Measurements from ENCODE around the gene LECT2.

Gene LECT2

DNA sequence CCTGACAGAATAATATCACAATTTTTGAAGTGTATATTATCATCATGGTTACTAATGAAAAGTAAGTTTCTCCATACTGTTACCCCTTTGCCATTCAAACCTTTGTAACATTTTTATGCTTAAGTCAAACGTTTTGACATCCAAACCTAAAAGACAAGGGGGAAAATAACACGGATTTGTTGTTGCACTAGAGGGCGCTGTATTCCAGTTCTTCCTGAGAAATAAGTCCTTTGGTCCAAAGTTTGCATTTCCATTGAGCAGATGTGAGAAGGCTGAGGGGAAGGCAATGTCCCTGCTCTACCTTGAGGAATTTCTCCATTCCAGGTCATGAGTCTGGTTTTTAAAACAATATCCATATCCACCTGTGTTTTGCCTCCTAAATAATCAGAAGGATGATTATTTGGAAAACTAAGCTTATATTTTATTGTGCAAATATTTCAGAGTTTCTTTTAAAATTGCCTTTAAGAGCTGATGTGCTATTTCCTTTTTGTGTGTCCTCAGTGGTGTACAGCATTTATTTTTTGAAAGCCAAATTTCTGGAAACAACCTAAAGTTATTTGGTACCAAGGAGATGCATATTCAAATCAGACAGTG is 9.7 kb downstream of the LECT2 start:
- DNase-seq (ENCODE audit: extremely low spot score): peak; percentile 46
- ChIA-PET POLR2A (no interaction called here), CTCF (interaction anchor here (0.6 to 1.0 kb wide), 4 partner anchors 13 to 142 kb away, joined by 3 read pairs; no protein-coding TSS in a partner anchor)
- TF ChIP-seq SP1 (IDR thresholded peaks at IDR 0.05): no peak
- no peak for TF ChIP-seq TARDBP (IDR thresholded peaks at IDR 0.05)
- no peak for TF ChIP-seq ELF4 (IDR thresholded peaks at IDR 0.05)
- TF ChIP-seq CTBP1 (IDR thresholded peaks at IDR 0.05; ENCODE audit: borderline replicate concordance): no peak
- no peak for TF ChIP-seq HDGF (IDR thresholded peaks at IDR 0.05; ENCODE audit: borderline replicate concordance)
- no peak for TF ChIP-seq FOXK2 (IDR thresholded peaks at IDR 0.05)
- no peak for TF ChIP-seq BHLHE40 (IDR thresholded peaks at IDR 0.05; ENCODE audit: borderline replicate concordance)
- TF ChIP-seq SUZ12 (IDR thresholded peaks at IDR 0.05): no peak
- TF ChIP-seq L3MBTL2 (conservative IDR thresholded peaks at IDR 0.05): no peak
- no peak for TF ChIP-seq FOXM1 (IDR thresholded peaks at IDR 0.05; ENCODE audit: borderline replicate concordance)
- TF ChIP-seq LEF1 (IDR thresholded peaks at IDR 0.05; ENCODE audit: borderline replicate concordance): no peak
- TF ChIP-seq FOXA1 (IDR thresholded peaks at IDR 0.05): no peak
- TF ChIP-seq NFRKB (IDR thresholded peaks at IDR 0.05): no peak
- no peak for TF ChIP-seq ZNF384 (IDR thresholded peaks at IDR 0.05)
- TF ChIP-seq ARNT (IDR thresholded peaks at IDR 0.05): no peak
- TF ChIP-seq, protein P1, sequence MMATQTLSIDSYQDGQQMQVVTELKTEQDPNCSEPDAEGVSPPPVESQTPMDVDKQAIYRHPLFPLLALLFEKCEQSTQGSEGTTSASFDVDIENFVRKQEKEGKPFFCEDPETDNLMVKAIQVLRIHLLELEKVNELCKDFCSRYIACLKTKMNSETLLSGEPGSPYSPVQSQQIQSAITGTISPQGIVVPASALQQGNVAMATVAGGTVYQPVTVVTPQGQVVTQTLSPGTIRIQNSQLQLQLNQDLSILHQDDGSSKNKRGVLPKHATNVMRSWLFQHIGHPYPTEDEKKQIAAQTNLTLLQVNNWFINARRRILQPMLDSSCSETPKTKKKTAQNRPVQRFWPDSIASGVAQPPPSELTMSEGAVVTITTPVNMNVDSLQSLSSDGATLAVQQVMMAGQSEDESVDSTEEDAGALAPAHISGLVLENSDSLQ (IDR thresholded peaks at IDR 0.05): no peak

DNA sequence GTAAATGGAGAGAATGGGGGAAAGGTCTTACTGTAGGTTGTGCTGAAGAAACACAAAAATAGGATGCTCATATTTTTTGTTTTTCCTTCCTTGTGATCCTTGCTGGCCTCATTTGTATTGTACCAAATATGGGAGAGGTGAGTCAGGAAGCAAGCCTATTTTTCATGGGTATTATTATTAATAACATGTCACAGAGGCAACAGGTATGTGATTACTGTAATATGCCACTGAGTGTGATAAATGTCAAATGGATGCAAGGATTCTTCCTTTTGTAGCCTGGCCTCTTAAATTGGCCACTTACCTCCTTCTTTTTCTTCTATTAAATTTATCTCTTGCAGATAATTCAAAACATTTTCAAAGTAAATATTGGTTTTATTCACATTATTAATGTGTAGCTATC is 10.2 kb downstream of the LECT2 start:
- ChIA-PET POLR2A (no interaction called here), CTCF (interaction anchor here (0.6 to 1.0 kb wide), 4 partner anchors 12 to 142 kb away, joined by 3 read pairs; no protein-coding TSS in a partner anchor)
- DNase-seq (ENCODE audit: extremely low spot score): no peak
- TF ChIP-seq TARDBP (IDR thresholded peaks at IDR 0.05) (no peak), HDGF (IDR thresholded peaks at IDR 0.05; ENCODE audit: borderline replicate concordance) (no peak), FOXK2 (IDR thresholded peaks at IDR 0.05) (no peak), FOXM1 (IDR thresholded peaks at IDR 0.05; ENCODE audit: borderline replicate concordance) (no peak), SP1 (IDR thresholded peaks at IDR 0.05) (no peak), ARNT (IDR thresholded peaks at IDR 0.05) (no peak), ZNF384 (IDR thresholded peaks at IDR 0.05) (no peak), ELF4 (IDR thresholded peaks at IDR 0.05) (no peak), BHLHE40 (IDR thresholded peaks at IDR 0.05; ENCODE audit: borderline replicate concordance) (no peak), LEF1 (IDR thresholded peaks at IDR 0.05; ENCODE audit: borderline replicate concordance) (no peak), L3MBTL2 (conservative IDR thresholded peaks at IDR 0.05) (no peak), SUZ12 (IDR thresholded peaks at IDR 0.05) (no peak)
- TF ChIP-seq, protein P1 (IDR thresholded peaks at IDR 0.05): no peak

DNA sequence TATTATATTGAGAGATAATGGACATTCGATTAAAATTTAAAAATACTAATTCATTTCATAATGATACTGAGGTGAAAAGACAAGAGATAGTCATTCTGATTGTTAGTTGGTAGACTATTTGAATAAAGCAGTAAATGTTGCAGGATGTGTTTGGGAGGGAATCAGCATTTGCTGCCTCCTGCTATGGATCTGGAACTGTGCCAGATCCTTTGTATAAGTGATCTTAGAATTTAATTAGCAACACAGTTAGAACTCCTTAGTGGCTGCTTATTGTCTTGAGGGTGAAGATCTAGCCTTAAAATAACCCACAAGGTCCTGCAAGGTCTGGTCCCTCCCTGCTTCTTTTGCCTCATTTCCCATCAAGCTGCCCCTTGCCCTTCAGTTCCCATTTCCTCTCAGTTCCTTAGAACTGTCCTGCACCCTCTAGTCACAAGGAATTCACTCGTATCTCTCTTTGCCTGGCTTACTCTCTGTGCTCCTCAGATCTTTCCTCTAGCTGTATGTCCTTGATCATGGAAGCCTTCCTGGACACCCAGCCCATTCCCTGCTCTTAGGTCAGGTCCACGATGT is 12.5 kb downstream of the LECT2 start:
- DNase-seq (ENCODE audit: extremely low spot score): no peak
- TF ChIP-seq BHLHE40 (IDR thresholded peaks at IDR 0.05; ENCODE audit: borderline replicate concordance) (no peak), NFRKB (IDR thresholded peaks at IDR 0.05) (no peak), TARDBP (IDR thresholded peaks at IDR 0.05) (no peak), FOXA1 (IDR thresholded peaks at IDR 0.05) (no peak), FOXK2 (IDR thresholded peaks at IDR 0.05) (no peak), ZNF384 (IDR thresholded peaks at IDR 0.05) (no peak), SUZ12 (IDR thresholded peaks at IDR 0.05) (no peak), SP1 (IDR thresholded peaks at IDR 0.05) (no peak), ELF4 (IDR thresholded peaks at IDR 0.05) (no peak), L3MBTL2 (conservative IDR thresholded peaks at IDR 0.05) (no peak), ARNT (IDR thresholded peaks at IDR 0.05) (no peak), FOXM1 (IDR thresholded peaks at IDR 0.05; ENCODE audit: borderline replicate concordance) (no peak), LEF1 (IDR thresholded peaks at IDR 0.05; ENCODE audit: borderline replicate concordance) (no peak), HDGF (IDR thresholded peaks at IDR 0.05; ENCODE audit: borderline replicate concordance) (no peak)
- TF ChIP-seq, protein P1 (IDR thresholded peaks at IDR 0.05): no peak
- ChIA-PET CTCF (interaction anchor here (1.1 to 2.9 kb wide), 2 partner anchors 116 to 120 kb away, joined by 3 to 9 read pairs; no protein-coding TSS in a partner anchor), POLR2A (no interaction called here)

DNA sequence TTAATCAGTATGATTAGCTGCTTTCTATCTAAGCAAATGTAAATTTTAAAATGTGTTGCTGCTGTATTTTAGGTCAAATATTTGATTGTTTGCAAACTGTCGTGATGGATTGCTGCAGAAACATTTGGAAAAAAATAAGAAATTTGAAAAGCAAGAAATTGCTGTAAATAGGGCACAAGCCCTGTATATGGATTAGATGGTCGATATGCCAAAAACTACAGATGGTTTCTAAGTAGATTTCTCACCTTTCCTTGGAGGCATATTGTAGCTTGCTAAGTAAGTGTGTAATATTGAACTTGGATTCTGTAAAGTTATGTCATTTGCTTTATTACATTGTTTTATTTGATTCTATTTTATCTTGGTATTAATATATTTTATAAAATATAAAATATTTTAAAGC is 13.1 kb downstream of the LECT2 start:
- ChIA-PET CTCF (interaction anchor here (1.1 to 2.9 kb wide), 2 partner anchors 116 to 120 kb away, joined by 3 to 9 read pairs; no protein-coding TSS in a partner anchor), POLR2A (no interaction called here)
- TF ChIP-seq ELF4 (IDR thresholded peaks at IDR 0.05) (no peak), ARNT (IDR thresholded peaks at IDR 0.05) (no peak), SUZ12 (IDR thresholded peaks at IDR 0.05) (no peak), HDGF (IDR thresholded peaks at IDR 0.05; ENCODE audit: borderline replicate concordance) (no peak), FOXK2 (IDR thresholded peaks at IDR 0.05) (no peak), L3MBTL2 (conservative IDR thresholded peaks at IDR 0.05) (no peak), FOXM1 (IDR thresholded peaks at IDR 0.05; ENCODE audit: borderline replicate concordance) (no peak), LEF1 (IDR thresholded peaks at IDR 0.05; ENCODE audit: borderline replicate concordance) (no peak), BHLHE40 (IDR thresholded peaks at IDR 0.05; ENCODE audit: borderline replicate concordance) (no peak), TARDBP (IDR thresholded peaks at IDR 0.05) (no peak), FOXA1 (IDR thresholded peaks at IDR 0.05) (no peak), ZNF384 (IDR thresholded peaks at IDR 0.05) (no peak), CTBP1 (IDR thresholded peaks at IDR 0.05; ENCODE audit: borderline replicate concordance) (no peak), SP1 (IDR thresholded peaks at IDR 0.05) (no peak), NFRKB (IDR thresholded peaks at IDR 0.05) (no peak)
- TF ChIP-seq, protein P1 (IDR thresholded peaks at IDR 0.05): no peak
- DNase-seq (ENCODE audit: extremely low spot score): no peak
